ENCODE measurements around the gene MAST4.

Gene MAST4

GRCh38 chr5:67092535-67092934, 496.3 kb downstream of the MAST4 start:
- no peaks in the 10 kb centered on the region for H3K36me3 ChIP-seq (ENCODE audit: insufficient read depth, low read length)
- no peak for DNase-seq (ENCODE audit: low read depth, low spot score)
- no peak overlapping the region for H3K27ac ChIP-seq
- H3K9me3 ChIP-seq (ENCODE audit: low read depth, low read length): no peaks in the 10 kb centered on the region
- H3K4me3 ChIP-seq: no peak overlapping the region
- no peak overlapping the region for H3K9ac ChIP-seq (ENCODE audit: insufficient read length)
- no peak for TF ChIP-seq POLR2AphosphoS5 (IDR thresholded peaks at IDR 0.05; ENCODE audit: borderline replicate concordance, low read depth, low read length)

DNA sequence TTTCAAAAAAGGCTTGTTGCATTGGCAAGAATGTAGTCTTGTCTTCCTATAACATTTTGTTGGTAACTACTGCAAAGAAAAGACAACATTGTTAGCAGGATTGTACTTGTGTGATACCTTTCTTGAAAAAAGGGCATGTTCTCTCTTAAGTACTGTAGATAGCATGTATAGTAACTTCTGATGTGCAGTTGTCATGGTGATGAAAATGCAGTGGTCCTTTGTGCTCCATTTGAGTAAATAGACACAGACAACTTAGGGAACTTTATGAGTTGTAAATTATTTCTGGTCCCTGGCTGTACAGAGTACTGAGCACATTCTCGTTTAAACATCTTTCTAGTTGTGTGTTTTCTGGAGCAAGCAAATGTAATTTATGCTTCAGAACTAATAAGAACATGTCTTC, 497.1 kb downstream of the MAST4 start:
- TF ChIP-seq EZH2 (IDR thresholded peaks at IDR 0.05) (no peak), FOXP2 (optimal IDR thresholded peaks at IDR 0.05; ENCODE audit: control extremely low read depth, extremely low read length, insufficient read depth) (no peak), POLR2AphosphoS5 (IDR thresholded peaks at IDR 0.05; ENCODE audit: borderline replicate concordance, low read depth, low read length) (no peak)
- H3K9me3 ChIP-seq (ENCODE audit: low read depth, low read length): no peaks in the 10 kb centered on the region
- DNase-seq (ENCODE audit: low read depth, low spot score): no peak
- no peak overlapping the region for H3K9ac ChIP-seq (ENCODE audit: insufficient read length)
- no peaks in the 10 kb centered on the region for H3K36me3 ChIP-seq (ENCODE audit: insufficient read depth, low read length)
- no peak overlapping the region for H3K4me3 ChIP-seq
- H3K27ac ChIP-seq: no peak overlapping the region

DNA sequence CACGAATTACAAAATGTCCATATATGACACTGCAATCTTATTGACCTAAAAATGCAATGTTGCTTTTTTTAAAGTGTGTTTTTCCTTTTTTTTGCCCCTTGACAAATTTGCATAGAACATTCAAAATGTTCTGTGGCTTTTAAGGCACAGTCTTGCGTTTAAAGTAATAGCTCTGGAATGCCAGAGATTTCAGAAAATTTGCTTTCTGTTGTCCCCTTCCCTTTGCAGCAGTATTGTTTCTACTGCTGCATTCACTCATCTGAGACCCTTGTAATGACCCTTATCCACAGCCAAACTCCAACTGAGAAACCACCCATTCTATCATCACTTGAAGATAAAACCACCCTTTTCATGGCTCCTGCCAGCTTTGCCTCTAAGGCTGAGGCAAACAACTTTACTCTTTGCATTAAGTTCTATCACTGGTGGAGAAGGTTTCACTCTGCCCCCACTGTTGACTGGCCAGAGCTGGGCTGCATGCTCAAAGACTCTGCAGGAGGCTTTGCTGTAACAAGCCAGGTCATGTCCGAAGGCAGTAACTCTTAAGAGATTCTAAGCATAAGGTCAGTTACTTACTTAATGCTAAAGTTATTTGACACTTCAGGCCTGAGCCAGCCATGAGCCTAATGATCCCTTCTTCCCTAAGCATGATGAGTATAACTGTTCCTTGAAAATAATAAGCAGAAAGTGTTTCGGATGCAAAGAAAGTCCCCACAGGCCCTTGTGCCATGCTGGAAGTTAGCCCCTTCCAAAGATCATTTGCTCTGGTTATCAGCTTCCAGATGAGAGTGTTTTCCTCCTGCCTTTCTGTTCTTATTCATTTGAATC, 498.5 kb downstream of the MAST4 start:
- Histone ChIP-seq H3K36me3 (ENCODE audit: insufficient read depth, low read length) (no peaks in the 10 kb centered on the region), H3K9ac (ENCODE audit: insufficient read length) (no peak overlapping the region), H3K9me3 (ENCODE audit: low read depth, low read length) (no peaks in the 10 kb centered on the region), H3K27ac (no peak overlapping the region), H3K4me3 (no peak overlapping the region)
- DNase-seq (ENCODE audit: low read depth, low spot score): no peak
- no peak for TF ChIP-seq POLR2AphosphoS5 (IDR thresholded peaks at IDR 0.05; ENCODE audit: borderline replicate concordance, low read depth, low read length)
- TF ChIP-seq EZH2 (IDR thresholded peaks at IDR 0.05): no peak
- TF ChIP-seq FOXP2 (optimal IDR thresholded peaks at IDR 0.05; ENCODE audit: control extremely low read depth, extremely low read length, insufficient read depth): no peak

GRCh38 chr5:67095346-67096171, 499.4 kb downstream of the MAST4 start:
- H3K27ac ChIP-seq: no peak overlapping the region
- peak overlapping the region; percentile 46 for H3K4me3 ChIP-seq
- H3K9me3 ChIP-seq (ENCODE audit: low read depth, low read length): no peaks in the 10 kb centered on the region
- DNase-seq (ENCODE audit: low read depth, low spot score): no peak
- H3K36me3 ChIP-seq (ENCODE audit: insufficient read depth, low read length): no peaks in the 10 kb centered on the region
- no peak for TF ChIP-seq POLR2AphosphoS5 (IDR thresholded peaks at IDR 0.05; ENCODE audit: borderline replicate concordance, low read depth, low read length)
- TF ChIP-seq FOXP2 (optimal IDR thresholded peaks at IDR 0.05; ENCODE audit: control extremely low read depth, extremely low read length, insufficient read depth): no peak
- TF ChIP-seq EZH2 (IDR thresholded peaks at IDR 0.05): no peak
- no peak overlapping the region for H3K9ac ChIP-seq (ENCODE audit: insufficient read length)

GRCh38 chr5:67098656-67099055, 502.5 kb downstream of the MAST4 start:
- Histone ChIP-seq H3K36me3 (ENCODE audit: insufficient read depth, low read length) (no peaks in the 10 kb centered on the region), H3K9me3 (ENCODE audit: low read depth, low read length) (no peaks in the 10 kb centered on the region), H3K4me3 (no peak overlapping the region), H3K9ac (ENCODE audit: insufficient read length) (no peak overlapping the region), H3K27ac (no peak overlapping the region)
- TF ChIP-seq POLR2AphosphoS5 (IDR thresholded peaks at IDR 0.05; ENCODE audit: borderline replicate concordance, low read depth, low read length): no peak
- no peak for TF ChIP-seq FOXP2 (optimal IDR thresholded peaks at IDR 0.05; ENCODE audit: control extremely low read depth, extremely low read length, insufficient read depth)
- no peak for TF ChIP-seq EZH2 (IDR thresholded peaks at IDR 0.05)
- no peak for DNase-seq (ENCODE audit: low read depth, low spot score)

GRCh38 chr5:67100301-67100700, 504.1 kb downstream of the MAST4 start:
- Histone ChIP-seq H3K27ac (no peak overlapping the region), H3K36me3 (ENCODE audit: insufficient read depth, low read length) (no peaks in the 10 kb centered on the region), H3K9me3 (ENCODE audit: low read depth, low read length) (no peaks in the 10 kb centered on the region), H3K4me3 (no peak overlapping the region), H3K9ac (ENCODE audit: insufficient read length) (no peak overlapping the region)
- DNase-seq (ENCODE audit: low read depth, low spot score): no peak
- TF ChIP-seq FOXP2 (optimal IDR thresholded peaks at IDR 0.05; ENCODE audit: control extremely low read depth, extremely low read length, insufficient read depth) (no peak), POLR2AphosphoS5 (IDR thresholded peaks at IDR 0.05; ENCODE audit: borderline replicate concordance, low read depth, low read length) (no peak)

GRCh38 chr5:67102708-67103107, 506.5 kb downstream of the MAST4 start:
- no peak overlapping the region for H3K9ac ChIP-seq (ENCODE audit: insufficient read length)
- no peak overlapping the region for H3K27ac ChIP-seq
- no peak overlapping the region for H3K4me3 ChIP-seq
- H3K36me3 ChIP-seq (ENCODE audit: insufficient read depth, low read length): no peaks in the 10 kb centered on the region
- no peaks in the 10 kb centered on the region for H3K9me3 ChIP-seq (ENCODE audit: low read depth, low read length)
- TF ChIP-seq FOXP2 (optimal IDR thresholded peaks at IDR 0.05; ENCODE audit: control extremely low read depth, extremely low read length, insufficient read depth) (no peak), POLR2AphosphoS5 (IDR thresholded peaks at IDR 0.05; ENCODE audit: borderline replicate concordance, low read depth, low read length) (no peak), EZH2 (IDR thresholded peaks at IDR 0.05) (no peak)
- no peak for DNase-seq (ENCODE audit: low read depth, low spot score)

- Histone ChIP-seq H3K36me3 (ENCODE audit: insufficient read depth, low read length) (no peaks in the 10 kb centered on the region), H3K9ac (ENCODE audit: insufficient read length) (no peak overlapping the region), H3K9me3 (ENCODE audit: low read depth, low read length) (no peaks in the 10 kb centered on the region), H3K27ac (no peak overlapping the region), H3K4me3 (no peak overlapping the region)
- no peak for TF ChIP-seq FOXP2 (optimal IDR thresholded peaks at IDR 0.05; ENCODE audit: control extremely low read depth, extremely low read length, insufficient read depth)
- no peak for TF ChIP-seq POLR2AphosphoS5 (IDR thresholded peaks at IDR 0.05; ENCODE audit: borderline replicate concordance, low read depth, low read length)
- no peak for TF ChIP-seq EZH2 (IDR thresholded peaks at IDR 0.05)
- DNase-seq (ENCODE audit: low read depth, low spot score): no peak
Observed at GRCh38 chr5:67104859-67105258, 508.7 kb downstream of the MAST4 start.

Measured in SK-N-MC (cell line).